HG03558 (cell line): Measurements from ENCODE around the gene ACAD11.

ENCODE experiments used
- ATAC-seq: cut with Tn5 transposase; IDR thresholded peaks from one replicate; pipeline ENCODE4 v1.9.1; 2021; ENCODE audit warnings: moderate number of reproducible peaks; ENCODE audit not compliant: unreplicated experiment; ENCODE audit errors: extremely low read depth

Gene ACAD11

GRCh38 chr3:132659365-132660051 is at the start of gene ACAD11:
TSS of gene ACAD11 (minus strand) at chr3:132659809. CDS start at chr3:132659751, 58 bp downstream.
- ATAC-seq: peak; percentile 32

GRCh38 chr3:132703733-132704132 is 44.1 kb upstream of the ACAD11 start:
- no peak for ATAC-seq

GRCh38 chr3:132695422-132695821 is 35.8 kb upstream of the ACAD11 start:
- ATAC-seq: no peak

GRCh38 chr3:132694991-132695390 is 35.4 kb upstream of the ACAD11 start:
- ATAC-seq: no peak

GRCh38 chr3:132690040-132690439 is 30.4 kb upstream of the ACAD11 start:
- no peak for ATAC-seq

- ATAC-seq: no peak
Measured at GRCh38 chr3:132682201-132682600, 22.6 kb upstream of the ACAD11 start.

GRCh38 chr3:132681421-132681820 is 21.8 kb upstream of the ACAD11 start:
- no peak for ATAC-seq

GRCh38 chr3:132679911-132680310 is 20.3 kb upstream of the ACAD11 start:
- ATAC-seq: no peak

- ATAC-seq: no peak
Measured at GRCh38 chr3:132675408-132675807, 15.8 kb upstream of the ACAD11 start.

- ATAC-seq: no peak
Measured at GRCh38 chr3:132669256-132669777, 9.7 kb upstream of the ACAD11 start.

- ATAC-seq: no peak
Measured at GRCh38 chr3:132665230-132665745, 5.7 kb upstream of the ACAD11 start.

- ATAC-seq: no peak
Measured at GRCh38 chr3:132662212-132662611, 2.6 kb upstream of the ACAD11 start.

GRCh38 chr3:132661101-132661500 is 1.5 kb upstream of the ACAD11 start:
- no peak for ATAC-seq

GRCh38 chr3:132660811-132661070 is 1.1 kb upstream of the ACAD11 start:
- no peak for ATAC-seq

GRCh38 chr3:132660052-132660810 is 622 bp upstream of the ACAD11 start, which contains the start of gene UBA5:
TSS of gene UBA5 (plus strand) at chr3:132660329. CDS start at chr3:132660538, 209 bp downstream.
- peak; percentile 43 for ATAC-seq

- ATAC-seq: no peak
Measured at GRCh38 chr3:132659000-132659364, 627 bp downstream of the ACAD11 start.

- ATAC-seq: no peak
Measured at GRCh38 chr3:132657869-132658747, 1.5 kb downstream of the ACAD11 start.

- no peak for ATAC-seq
Measured at GRCh38 chr3:132655471-132655870, 4.1 kb downstream of the ACAD11 start.

- no peak for ATAC-seq
Measured at GRCh38 chr3:132654721-132655120, 4.9 kb downstream of the ACAD11 start.

GRCh38 chr3:132654190-132654589 is 5.4 kb downstream of the ACAD11 start:
- ATAC-seq: no peak
